Dedifferentiated amniotic fluid mesenchymal stem cell (primary cell): ENCODE data around the gene FTO.
"Not testable (repeated sequence)": the region's sequence is repeated elsewhere in the genome, so short reads cannot be mapped to it uniquely, and the experiment has no call there.

Experiments
- DNase-seq: peaks from one replicate; pipeline ENCODE4 v3.0.0-alpha.2; 2016; ENCODE audit errors: extremely low spot score

Gene FTO

GRCh38 chr16:53864819-53865493 lies 161.0 kb downstream of the FTO start:
- no peak for DNase-seq

- DNase-seq: no peak
Measured at GRCh38 chr16:53865494-53865863, 161.5 kb downstream of the FTO start.

GRCh38 chr16:53866520-53866919 lies 162.6 kb downstream of the FTO start:
- no peak for DNase-seq

GRCh38 chr16:53870831-53871230 lies 166.9 kb downstream of the FTO start:
- DNase-seq: no peak

GRCh38 chr16:53872248-53873221 lies 168.6 kb downstream of the FTO start:
- DNase-seq: peak; percentile 60

GRCh38 chr16:53876811-53877210 lies 172.9 kb downstream of the FTO start:
- no peak for DNase-seq

GRCh38 chr16:53878216-53878615 lies 174.3 kb downstream of the FTO start:
- DNase-seq: no peak

- DNase-seq: peak; percentile 47
Measured at GRCh38 chr16:53881371-53881770, 177.4 kb downstream of the FTO start.

- DNase-seq: no peak
Measured at GRCh38 chr16:53882310-53882709, 178.4 kb downstream of the FTO start.

GRCh38 chr16:53884748-53885147 lies 180.8 kb downstream of the FTO start:
- DNase-seq: no peak

- DNase-seq: no peak
Measured at GRCh38 chr16:53886482-53887378, 182.8 kb downstream of the FTO start.

GRCh38 chr16:53888222-53888621 lies 184.3 kb downstream of the FTO start:
- no peak for DNase-seq

- DNase-seq: not testable (repeated sequence)
Measured at GRCh38 chr16:53890877-53891276, 186.9 kb downstream of the FTO start.

- no peak for DNase-seq
Measured at GRCh38 chr16:53891409-53892139, 187.6 kb downstream of the FTO start.

GRCh38 chr16:53892155-53892554 lies 188.2 kb downstream of the FTO start:
- peak; percentile 62 for DNase-seq

GRCh38 chr16:53893731-53894435 lies 189.9 kb downstream of the FTO start:
- peak; percentile 51 for DNase-seq

- DNase-seq: no peak
Measured at GRCh38 chr16:53894686-53895085, 190.7 kb downstream of the FTO start.

- no peak for DNase-seq
Measured at GRCh38 chr16:53895433-53895832, 191.5 kb downstream of the FTO start.

- no peak for DNase-seq
Measured at GRCh38 chr16:53895851-53896250, 191.9 kb downstream of the FTO start.

- DNase-seq: no peak
Measured at GRCh38 chr16:53896722-53897121, 192.8 kb downstream of the FTO start.

- DNase-seq: no peak
Measured at GRCh38 chr16:53898993-53899392, 195.0 kb downstream of the FTO start.
